HG02852 (cell line): Measurements from ENCODE around the gene ZMIZ1.

Experiments
- ATAC-seq: cut with Tn5 transposase; IDR thresholded peaks from one replicate; pipeline ENCODE4 v1.9.1; 2021; ENCODE audit warnings: mild to moderate bottlenecking, moderate library complexity; ENCODE audit not compliant: unreplicated experiment

Gene ZMIZ1

DNA sequence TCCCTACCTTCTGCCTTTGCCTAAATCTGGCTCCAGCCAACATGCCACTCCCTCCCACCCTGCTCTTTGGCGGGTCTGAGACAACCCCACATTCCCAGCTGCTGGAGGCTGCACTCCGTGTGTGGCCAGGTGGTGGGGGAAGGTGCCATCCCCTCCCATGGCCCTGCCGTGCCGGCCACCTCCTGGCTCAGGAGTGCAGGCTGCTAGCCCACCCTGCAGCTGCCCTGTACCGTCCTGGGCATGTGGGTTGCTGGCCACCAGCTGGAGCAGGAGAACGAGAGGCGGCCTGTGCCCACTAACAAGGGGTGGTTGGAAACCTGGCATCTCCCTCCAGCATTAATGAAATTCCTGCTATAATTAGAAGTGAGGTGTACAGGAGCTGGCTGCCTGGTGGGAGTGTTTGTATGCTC, 97.6 kb downstream of the ZMIZ1 start:
- ATAC-seq = no peak

DNA sequence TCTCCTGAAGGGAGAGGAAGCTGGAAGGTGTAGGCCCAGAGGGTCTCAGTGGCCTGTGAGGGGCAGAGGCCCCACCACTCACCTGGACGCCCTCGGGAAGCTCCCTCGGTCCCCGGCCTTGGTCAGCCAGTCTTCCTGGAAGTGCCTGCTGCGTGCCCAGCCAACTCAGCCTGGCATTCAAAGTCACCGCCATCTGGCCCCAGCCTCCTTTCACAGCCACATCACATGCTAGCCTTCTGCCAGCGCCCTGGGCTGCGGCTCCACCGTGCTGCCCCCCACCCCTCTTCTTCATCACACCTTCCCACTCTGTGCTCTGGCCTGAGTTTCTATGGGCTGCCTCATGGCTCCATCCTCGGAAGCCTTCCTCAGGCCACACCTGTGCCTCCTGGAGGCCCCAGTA, 98.0 kb downstream of the ZMIZ1 start:
- ATAC-seq = no peak

DNA sequence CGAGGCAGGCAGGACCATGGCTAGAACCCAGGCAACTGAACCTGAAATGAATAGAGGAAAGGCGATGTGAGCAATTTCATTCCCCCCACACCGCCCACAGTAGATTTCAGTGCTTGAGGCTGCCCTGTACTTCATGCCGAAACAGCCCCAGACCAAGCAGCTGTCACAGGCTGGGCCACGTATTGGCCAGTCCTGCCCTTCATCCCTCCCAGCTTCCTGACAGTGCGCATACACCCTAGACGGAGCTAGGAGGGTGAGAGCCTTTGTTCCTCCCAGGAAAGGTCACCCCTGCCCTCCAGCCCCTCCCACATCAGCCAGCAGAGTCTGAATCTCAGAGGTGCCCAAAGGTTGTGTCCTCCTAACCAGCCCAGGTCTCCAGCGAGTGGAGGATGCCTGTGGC, 98.8 kb downstream of the ZMIZ1 start:
- ATAC-seq = no peak

DNA sequence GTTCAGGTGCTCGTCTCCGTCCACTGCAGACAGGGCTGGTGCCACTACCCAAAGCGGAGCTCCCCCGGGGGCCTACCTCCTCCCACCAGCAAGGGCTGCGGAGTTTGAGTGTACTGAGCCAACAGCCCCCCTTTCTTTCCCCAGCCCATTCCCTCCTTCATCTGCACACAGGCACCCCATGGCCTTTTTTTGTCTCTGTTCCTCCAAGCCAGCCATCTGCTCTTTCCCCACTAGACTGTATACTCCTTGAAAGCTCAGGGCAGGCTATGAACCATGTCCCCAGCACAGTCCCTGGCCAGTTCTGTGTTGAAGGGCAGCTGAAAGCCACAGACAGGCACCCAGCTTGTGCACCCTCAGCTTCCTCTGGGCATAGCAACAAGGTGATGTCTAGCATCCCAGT, 99.4 kb downstream of the ZMIZ1 start:
- no peak for ATAC-seq

DNA sequence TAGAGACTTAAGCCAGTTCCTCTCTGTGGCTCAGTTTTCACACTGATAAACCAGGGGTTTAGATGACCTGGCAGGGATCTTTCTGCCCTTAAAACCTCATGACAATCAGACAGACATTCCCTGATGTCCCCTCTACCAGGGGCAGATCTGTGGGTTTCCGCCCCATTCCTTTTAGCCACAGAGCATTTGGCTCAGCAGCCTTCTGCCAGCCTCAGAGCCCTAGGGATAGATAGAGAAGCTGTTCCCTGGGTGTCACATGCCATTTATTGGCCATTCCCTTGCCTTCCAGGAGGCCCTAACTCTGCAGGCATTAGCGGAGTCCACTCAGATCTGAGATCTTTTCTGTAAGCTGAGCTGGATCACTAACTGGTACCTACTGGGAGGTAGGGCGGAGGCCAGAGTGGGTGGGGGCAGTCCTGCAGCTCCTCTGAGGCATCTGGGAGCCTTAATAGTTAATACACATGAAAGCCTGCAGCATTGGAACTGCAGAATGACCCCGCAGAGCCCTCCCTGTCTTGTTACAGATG, 101.5 kb downstream of the ZMIZ1 start:
- no peak for ATAC-seq

DNA sequence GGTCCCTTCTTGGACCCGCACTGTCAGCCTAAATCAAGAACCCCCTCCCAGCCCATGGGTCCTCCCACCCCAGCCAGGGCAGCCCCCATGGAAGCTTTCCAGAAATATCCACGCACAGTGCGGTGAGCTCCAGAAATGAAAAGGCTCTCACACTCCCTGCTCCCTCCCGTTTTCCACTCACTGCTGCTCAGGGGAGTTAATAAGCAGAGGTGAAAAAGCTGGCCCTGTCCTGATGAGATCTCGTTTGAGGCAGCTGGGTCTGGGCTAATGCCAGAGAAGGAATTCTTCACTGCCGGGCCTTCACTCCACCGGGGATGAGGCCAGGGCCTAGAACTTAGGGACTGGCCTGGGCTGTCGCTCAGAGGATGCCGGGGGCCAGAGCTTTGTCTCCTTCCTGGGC, 102.2 kb downstream of the ZMIZ1 start:
- ATAC-seq = no peak

DNA sequence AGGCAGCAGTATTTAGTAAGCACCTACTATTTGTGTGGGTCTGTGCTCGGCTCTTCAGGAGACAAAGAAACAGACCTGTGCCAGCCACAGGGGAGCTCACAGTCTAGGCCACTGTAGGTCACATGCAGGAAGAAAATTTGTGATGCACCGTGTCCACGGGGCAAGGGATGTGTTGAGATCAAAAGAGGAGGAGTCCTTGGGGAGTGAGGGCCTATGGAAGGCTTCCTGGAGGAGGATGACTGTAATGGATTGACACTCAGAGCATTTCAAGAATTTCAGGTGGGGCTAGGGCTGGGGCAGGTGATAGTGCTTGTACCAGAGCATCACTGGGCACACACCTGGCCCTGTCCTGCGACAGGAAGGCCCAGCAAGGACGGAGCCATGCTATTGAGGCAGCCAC, 102.7 kb downstream of the ZMIZ1 start:
- no peak for ATAC-seq

DNA sequence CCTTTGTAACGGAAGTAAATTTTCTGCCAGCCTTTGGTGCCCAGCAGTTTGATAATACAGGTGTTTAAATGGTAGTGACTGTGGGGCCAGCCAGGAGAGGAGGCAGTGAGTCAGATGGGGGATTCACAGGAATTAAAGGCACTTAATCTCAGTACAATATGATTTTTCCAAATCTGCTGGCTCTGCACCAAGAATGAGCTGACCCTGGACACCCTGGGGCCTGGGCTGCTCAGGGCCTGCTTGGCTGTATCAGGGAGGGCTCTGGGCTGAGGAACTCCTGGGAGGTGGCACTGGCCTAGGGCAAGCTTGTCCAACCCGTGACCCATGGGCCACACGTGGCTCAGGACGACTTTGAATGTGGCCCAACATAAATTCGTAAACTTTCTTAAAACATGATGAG, 104.1 kb downstream of the ZMIZ1 start:
- no peak for ATAC-seq

DNA sequence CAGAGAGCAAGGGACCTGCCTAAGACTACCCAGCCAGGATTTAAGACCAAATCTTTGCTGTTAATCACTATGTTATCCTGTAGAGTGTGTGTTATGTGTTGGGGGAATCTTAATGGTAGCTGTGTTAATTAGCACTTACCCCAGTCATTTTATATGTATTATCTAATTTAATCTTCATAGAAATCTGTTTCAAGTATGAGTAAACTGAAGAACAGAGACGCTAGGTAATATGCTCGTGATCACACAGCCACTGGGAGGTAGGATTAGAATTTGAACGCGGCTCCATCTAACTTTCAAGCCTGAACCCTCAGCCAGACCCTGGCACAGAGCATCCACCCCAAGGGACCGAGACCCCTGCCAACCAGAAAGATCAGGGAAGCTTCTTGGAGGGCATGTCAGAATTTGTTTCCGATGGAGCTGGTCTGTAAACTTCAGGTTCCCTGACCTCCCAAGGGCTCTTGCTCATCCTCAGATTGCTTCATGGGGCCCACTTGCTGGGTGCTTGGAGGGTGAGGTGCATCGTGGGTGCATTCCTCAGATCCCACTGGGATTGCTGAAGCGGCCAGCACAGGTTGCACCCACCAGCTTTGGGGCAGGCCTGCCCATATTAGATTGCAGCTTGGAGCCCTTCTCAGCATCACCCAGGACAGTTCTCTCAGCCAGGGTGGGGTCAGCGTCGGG, 105.0 kb downstream of the ZMIZ1 start:
- no peak for ATAC-seq

DNA sequence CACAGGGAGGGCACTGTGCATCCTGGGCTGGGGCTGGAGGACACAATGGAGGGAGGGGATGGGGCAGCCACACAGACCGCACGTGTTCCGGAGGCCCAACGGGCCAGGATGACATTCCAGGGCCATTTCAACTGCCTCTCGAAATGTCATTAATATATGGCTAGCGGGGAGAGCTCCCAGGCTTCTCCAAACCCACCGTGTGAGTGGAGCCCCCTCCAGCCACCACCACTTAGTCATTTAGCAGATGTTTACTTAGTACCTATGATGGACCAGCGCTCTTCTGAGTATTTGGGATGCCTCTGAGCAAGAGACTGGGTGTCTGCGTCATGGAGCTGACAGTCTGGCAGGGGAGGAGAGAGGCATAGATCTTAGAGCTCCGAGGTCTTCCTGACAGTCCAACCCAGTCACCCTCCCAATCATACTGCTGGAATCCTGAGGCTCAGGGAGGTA, 107.3 kb downstream of the ZMIZ1 start:
- ATAC-seq = no peak

DNA sequence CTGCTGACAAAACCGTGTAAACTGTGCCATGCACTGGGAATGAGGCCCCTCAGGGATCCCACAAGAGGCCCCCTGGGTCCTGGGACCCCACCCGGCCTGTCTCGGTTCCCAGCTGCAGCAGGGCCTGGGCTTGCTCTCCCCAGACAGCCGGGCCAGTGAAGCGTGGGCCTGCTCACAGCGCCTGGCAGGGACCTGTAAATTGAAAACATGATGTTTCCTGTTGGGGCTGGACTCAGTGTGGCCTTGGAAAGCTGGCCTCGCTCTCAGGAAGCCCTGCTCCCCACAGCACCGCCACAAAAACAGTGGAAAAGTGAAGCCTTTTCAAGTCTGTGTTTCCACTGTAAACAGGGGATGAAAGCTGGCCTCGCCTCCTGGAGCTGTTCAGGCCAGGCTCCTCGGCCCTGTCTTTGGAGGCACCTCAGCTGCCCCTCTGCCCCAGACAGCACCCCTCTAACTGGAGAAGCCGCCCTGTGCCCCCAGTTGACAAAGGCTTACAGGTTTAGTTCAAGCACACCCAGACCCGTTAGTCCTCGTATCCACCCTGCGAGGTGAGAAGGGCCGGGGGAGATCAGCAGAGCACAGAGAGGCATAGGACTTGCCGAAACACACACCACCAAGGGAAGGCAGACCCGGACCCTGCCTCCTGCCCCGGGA, 108.3 kb downstream of the ZMIZ1 start:
- no peak for ATAC-seq

DNA sequence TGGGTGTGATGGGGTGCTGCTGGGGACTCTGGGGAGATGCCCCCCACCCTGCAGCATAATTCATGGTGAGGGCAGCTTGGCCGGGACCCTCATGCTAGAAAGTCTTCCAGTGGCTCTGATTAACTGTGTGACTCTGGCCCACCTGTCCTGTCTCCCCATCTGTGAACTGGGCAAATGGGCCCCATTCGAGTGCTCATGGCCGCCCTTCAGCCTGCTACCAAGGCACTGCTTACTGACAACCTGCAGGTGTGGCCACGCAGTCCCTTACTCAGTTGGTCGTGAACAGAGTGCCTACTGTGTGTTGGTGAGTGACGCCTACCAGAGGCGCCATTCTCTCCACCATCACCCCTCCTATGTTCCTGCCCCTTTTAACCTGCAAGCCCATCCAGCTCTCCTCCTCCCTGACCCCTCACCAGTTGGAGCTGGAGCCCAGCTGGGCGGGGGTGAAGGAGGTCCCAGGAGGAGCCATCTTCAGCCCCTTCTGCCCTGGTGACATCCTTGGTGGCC, 109.4 kb downstream of the ZMIZ1 start:
- no peak for ATAC-seq

DNA sequence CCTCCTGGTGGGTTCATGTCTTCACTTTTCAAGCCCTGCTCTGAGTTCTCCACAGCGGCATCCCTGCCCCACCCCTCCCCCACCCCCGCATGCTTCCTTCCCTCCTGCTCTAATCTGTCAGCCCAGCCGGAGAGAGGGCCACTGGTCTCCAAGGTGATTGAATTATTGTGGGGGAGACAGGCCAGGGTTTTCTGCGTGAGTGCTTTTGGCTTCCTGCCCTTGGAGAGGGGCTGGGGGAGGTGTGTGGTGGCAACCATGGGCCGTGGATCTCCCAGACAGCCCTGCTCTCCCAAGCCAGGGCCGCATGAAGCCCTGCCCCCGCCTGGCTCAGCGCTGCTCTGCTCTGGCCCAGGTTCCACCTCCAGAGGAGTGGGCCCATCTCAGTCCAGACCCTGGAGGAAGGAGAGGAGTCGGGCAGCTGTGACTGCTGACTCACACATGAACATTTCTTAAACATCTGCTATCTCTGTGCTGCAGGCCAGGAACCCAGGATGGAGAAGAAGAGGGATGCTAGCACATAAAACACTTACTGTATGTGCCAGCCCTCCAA, 109.9 kb downstream of the ZMIZ1 start:
- ATAC-seq = no peak

DNA sequence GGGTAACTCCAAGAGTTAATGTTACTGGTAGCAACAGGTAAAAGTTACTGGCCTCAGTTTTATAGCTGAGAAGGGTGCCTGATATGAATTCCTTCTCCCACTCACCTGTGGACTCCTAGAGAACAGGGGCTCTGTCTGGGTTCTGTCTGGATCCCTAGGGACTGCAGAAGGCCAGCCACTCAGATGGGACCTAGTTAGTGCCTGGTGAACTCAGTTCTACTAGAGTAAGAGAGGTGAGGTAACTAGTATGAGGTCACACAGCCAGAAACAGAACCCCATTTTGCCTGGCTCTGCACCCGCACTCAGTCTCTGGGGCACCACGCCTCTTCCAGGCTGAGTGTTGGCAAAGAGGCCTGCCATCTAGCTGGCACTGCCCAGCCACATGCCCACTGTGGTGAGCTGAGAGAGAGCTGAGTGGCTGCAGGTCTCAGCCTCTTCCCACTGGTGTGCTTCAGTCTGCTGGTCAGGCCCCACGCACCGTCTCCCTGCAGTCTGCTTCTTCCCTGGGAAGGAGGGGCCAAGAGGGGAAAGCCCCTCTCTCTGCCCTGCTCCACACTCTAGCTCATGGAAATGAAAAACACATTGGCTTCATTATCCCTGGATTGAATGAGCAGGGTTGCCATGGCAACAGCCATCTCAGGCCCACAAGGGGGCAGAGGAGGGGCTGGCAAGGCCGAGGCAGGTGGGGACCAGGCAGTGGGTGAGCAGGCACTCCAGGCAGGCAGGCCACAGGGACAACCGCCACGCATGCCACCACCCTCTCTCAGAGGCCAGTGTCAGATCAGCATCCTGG, 110.6 kb downstream of the ZMIZ1 start:
- no peak for ATAC-seq

DNA sequence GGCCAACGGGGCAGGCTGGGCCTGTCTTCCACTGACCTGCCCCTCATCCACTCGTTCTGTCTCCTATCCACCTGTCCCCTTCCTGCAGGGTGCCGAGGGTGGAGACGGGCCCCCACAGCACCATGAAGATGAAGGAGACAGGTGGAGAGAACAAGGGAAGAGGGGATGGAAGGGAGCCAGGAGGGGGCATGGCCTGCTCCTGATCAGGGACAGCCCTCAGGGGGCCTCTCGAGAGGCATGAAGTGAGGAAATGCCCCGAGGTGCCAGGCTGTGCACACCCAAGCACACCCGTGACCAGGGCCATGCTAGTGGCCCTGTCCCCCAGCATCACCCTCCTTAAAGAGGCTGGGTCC, 111.2 kb downstream of the ZMIZ1 start:
- no peak for ATAC-seq

DNA sequence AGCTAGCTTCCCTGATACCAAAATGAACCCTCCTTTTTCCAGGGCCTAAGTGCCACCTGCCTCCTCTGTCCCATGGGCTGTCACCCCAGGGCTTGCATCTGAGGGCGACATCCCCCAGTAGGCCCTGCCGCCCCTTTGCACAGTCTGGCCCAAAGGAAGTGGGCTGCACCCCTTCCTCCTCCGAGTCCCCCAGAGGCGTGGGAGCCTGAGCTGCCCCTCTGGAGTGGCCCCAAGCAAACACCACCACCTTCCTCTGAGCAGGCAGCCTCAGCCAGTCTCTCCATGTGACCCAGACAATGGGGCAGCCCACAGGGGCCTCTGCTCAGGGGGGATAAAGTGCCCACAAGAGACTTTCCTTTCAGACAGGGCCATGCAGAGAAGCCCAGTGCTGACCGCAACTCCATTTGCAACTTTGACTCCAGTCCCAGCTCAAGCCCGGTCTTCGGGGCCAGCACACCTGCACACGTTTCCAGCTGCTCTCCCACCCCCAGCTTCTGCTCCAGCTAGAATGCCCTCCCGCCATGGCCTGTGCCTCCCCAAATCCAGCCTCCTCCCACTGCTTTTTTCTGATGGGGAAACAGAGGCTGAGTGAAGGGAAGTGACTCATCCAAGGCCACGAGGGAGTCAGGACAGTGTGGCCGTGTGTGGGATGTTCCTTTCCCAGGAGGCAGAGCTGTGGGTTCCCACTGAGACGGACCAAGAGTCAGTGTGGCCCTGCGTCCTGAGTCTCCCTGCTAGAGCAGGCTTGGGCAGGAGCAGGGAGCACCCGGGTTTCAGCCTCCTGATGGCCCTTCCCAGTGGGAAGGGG, 111.9 kb downstream of the ZMIZ1 start:
- no peak for ATAC-seq

DNA sequence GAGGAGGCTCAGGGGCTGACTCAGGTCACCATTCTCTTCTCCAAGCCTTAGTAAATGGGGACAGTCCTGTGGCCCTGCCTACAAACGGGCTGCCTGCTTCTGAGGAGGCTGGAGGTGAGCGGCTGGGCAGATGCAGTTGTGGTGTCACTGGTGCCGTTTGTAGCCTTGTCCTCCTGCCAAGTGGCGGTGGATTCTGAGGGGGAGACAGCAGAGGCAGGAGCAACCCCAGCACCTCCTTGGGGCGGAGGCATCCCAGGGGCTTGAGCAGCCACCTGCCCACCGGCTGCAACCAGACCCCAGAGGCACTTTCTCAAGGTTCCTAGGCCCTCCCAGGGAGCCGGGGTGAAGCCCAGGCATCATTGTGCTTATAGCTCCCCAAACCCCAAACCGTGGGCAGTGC, 112.5 kb downstream of the ZMIZ1 start:
- ATAC-seq = no peak

DNA sequence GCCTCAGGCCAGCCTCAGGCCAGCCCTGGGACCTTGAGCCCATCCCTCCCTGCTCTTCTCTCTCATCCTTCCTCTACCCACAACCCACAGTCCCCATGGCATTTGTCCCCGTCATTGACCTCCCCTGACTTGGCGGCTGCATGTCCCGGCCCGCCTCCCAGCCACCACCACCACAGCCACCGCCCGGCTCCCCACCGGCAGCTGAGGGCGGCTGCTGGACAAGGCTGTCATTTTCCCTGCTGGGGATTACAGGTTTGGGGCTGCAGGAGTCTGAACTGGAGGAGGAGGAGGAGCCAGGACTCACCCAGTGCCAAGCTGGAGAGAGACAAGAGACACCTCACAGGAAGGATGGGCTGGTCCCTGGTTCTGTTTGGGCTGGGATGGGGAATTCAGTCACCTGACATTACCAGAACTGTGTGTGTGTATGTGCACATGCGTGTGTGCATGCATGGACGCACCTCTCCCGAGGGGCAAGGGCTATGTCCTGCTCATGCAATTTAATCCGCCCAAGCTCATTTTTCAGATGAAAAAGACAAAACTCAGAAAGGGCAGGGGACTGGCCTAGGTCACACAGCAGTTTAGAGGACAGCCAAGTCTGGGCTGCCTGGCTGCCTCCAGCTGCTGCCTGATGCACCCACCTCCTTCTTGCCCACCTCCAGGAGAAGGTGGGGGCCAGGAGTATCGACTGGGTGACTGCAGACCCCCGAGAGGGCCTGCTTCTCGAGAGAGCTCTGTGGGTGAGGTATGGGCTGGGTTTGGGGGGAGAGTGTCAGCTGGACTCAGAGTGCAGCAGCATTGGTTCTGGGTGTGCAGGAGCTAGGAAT, 113.1 kb downstream of the ZMIZ1 start:
- ATAC-seq = no peak

DNA sequence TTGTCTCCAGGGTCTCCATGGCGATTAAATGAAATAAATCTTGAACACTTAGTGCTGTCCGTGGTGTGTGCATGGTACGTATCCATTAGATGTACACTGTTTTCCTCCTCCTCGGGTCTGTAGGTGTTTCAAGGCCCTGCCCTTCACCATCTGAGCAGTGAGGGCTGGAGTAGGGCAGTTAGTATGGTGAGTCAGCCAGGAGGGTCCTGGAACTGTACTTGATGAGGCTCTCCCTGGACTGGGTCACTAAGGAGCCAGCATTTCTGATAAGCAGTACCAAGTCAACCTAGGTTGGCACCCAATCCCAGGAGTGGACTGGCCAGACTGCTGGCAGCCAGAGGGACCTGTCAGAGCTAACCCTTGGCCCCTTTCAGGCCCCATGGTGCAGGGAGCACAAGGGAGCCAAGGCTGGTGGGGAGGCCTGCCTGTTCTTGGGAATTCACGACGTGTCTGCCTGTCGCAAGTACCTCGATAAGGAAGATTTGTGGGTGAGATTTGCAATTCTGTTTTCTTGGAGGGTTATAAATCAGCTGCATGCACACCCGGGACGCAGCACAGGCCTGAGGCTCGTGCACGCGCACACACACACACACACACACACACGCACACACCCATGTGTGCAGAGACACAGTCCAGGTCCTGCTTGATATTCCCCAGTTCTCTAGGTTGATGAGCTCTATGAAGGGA, 114.2 kb downstream of the ZMIZ1 start:
- no peak for ATAC-seq
